Measurements from ENCODE around the gene RASGEF1B. TPM values are rescaled to one million over a fixed set of nuclear protein-coding genes. Genes with fewer than 3 reads are reported as not detected.

The RASGEF1B gene
- total and polyA plus RNA-seq, 2 donors (not counting 3 experiments of a cell fraction or from before 2014, with no cell fraction given) = not detected

DNA sequence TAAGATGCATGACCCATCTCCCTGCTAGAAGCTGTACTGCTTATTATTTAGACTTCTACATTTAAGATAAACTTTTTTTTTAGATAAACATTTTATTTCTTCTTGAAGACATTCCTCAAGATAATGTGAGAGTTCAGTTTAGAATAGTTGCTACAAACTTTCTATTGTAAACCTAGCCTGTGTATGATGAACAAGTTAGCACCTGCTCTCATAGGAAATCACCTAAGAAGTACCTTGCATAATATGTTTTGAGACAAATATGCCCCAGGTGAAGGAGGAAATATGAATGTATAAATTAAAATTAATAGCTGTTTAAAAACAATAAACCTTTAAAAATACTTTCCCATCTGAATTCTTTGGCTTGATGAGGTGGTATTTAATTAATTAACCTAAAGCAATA, 35.6 kb downstream of the RASGEF1B start:
- dilution Hi-C loops (cut with MboI; ENCODE audit: extremely low pct_ligation_motif_present, low sequenced_read_pairs) = no loop called here
- no peak for FAIRE-seq
- H3K79me2 ChIP-seq (ENCODE audit: control insufficient read depth, insufficient read depth, low read length) = no peaks in the 10 kb centered on the region
- H3K9me1 ChIP-seq (replicated peaks; ENCODE audit: control insufficient read depth, extremely low read depth, insufficient read depth, low read length) = no peaks in the 10 kb centered on the region
- TF ChIP-seq EZH2 (IDR thresholded peaks at IDR 0.05; ENCODE audit: borderline replicate concordance, low read depth, low read length, severe bottlenecking) = no peak
- TF ChIP-seq POLR2AphosphoS5 (IDR thresholded peaks at IDR 0.05; ENCODE audit: insufficient read depth, low read depth, low read length) = no peak
- no peak for TF ChIP-seq MYC (IDR thresholded peaks at IDR 0.05; ENCODE audit: low read depth, low read length)
- TF ChIP-seq FOS (IDR thresholded peaks at IDR 0.05; ENCODE audit: borderline replicate concordance, insufficient read depth, low read length) = no peak
- TF ChIP-seq, protein P1, sequence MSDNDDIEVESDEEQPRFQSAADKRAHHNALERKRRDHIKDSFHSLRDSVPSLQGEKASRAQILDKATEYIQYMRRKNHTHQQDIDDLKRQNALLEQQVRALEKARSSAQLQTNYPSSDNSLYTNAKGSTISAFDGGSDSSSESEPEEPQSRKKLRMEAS (IDR thresholded peaks at IDR 0.05; ENCODE audit: insufficient read depth, insufficient read length) = no peak
- no peak for TF ChIP-seq GATA2 (IDR thresholded peaks at IDR 0.05; ENCODE audit: insufficient read depth, insufficient read length, low read depth, low read length)
- TF ChIP-seq, protein P2, sequence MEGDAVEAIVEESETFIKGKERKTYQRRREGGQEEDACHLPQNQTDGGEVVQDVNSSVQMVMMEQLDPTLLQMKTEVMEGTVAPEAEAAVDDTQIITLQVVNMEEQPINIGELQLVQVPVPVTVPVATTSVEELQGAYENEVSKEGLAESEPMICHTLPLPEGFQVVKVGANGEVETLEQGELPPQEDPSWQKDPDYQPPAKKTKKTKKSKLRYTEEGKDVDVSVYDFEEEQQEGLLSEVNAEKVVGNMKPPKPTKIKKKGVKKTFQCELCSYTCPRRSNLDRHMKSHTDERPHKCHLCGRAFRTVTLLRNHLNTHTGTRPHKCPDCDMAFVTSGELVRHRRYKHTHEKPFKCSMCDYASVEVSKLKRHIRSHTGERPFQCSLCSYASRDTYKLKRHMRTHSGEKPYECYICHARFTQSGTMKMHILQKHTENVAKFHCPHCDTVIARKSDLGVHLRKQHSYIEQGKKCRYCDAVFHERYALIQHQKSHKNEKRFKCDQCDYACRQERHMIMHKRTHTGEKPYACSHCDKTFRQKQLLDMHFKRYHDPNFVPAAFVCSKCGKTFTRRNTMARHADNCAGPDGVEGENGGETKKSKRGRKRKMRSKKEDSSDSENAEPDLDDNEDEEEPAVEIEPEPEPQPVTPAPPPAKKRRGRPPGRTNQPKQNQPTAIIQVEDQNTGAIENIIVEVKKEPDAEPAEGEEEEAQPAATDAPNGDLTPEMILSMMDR (IDR thresholded peaks at IDR 0.05; ENCODE audit: extremely low read depth in 1 of 2, insufficient read depth in 1 of 2, low read depth in 1 of 2, low read length in 2 of 2) = no peak
- no peak for TF ChIP-seq JUN (IDR thresholded peaks at IDR 0.05; ENCODE audit: borderline replicate concordance, insufficient read depth, insufficient read length, low read depth)
- TF ChIP-seq POLR2A (IDR thresholded peaks at IDR 0.05; ENCODE audit: low read depth, low read length) = no peak
- POLR2A ChIA-PET = no interaction called here
- DNase-seq (ENCODE audit: low read depth, low spot score) = no peak
- H2AFZ ChIP-seq (ENCODE audit: low read depth, low read length) = no peak overlapping the region
- H3K36me3 ChIP-seq (ENCODE audit: control insufficient read depth in 2 of 2, extremely low read depth in 1 of 2, insufficient read depth in 2 of 2, low read length in 2 of 2) = no peaks in the 10 kb centered on the region
- H3K9me3 ChIP-seq (replicated peaks; ENCODE audit: control insufficient read depth, insufficient read depth, low read length) = no peaks in the 10 kb centered on the region
- BruUV-seq (replicated peaks) = no TSS peak
- H3K4me1 ChIP-seq (ENCODE audit: control insufficient read depth, extremely low read depth, insufficient read depth, low read length) = no peaks in the 10 kb centered on the region
- H3K27me3 ChIP-seq (ENCODE audit: control insufficient read depth in 2 of 2, insufficient read depth in 2 of 2, low read length in 2 of 2) = no peaks in the 10 kb centered on the region
- H3K4me3 ChIP-seq (replicated peaks in 1 of 3; ENCODE audit: insufficient read depth in 1 of 3, low read depth in 1 of 3, low read length in 3 of 3) = no peak overlapping the region
- no peaks in the 10 kb centered on the region for H4K20me1 ChIP-seq (replicated peaks; ENCODE audit: control insufficient read depth, extremely low read depth, insufficient read depth, low read length)
- no peak overlapping the region for H3K9ac ChIP-seq (replicated peaks; ENCODE audit: extremely low read depth, insufficient read depth, low read length)
- intact Hi-C loops (cut with micrococcal nuclease) = no loop called here
- CTCF ChIA-PET = interaction anchor here (1.4 kb wide), 1 partner anchor 477 kb away, joined by 3 read pairs; no protein-coding TSS in a partner anchor
- H3K4me2 ChIP-seq (ENCODE audit: insufficient read depth, low read length) = no peak overlapping the region
- H3K27ac ChIP-seq (ENCODE audit: insufficient read depth, low read depth, low read length) = no peak overlapping the region

Measured in endothelial cell of umbilical vein (primary cell).